Caco-2 (cell line): ENCODE measurements around the gene OGG1. TPM values are rescaled to one million over a fixed set of nuclear protein-coding genes. Genes with fewer than 3 reads are reported as not detected.
A peak's percentile ranks its signal among the peaks of the same experiment; 100 is the strongest.

Experiments used
- BruUV-seq: library from RNA; stranded (reverse); fragments of 400-500 nt; replicated peaks from 2 replicates; lab custom pipeline; 2021; lab: Mats Ljungman, UMichigan
- CTCF ChIA-PET: fragments of 300-600 bp; sonication (Branson Sonifier 250); formaldehyde crosslinking; loops from one replicate; lab custom pipeline; 2022; ENCODE audit warnings: antibody characterized with exemption; lab: Charles Lee
- POLR2A ChIA-PET: fragments of 300-600 bp; sonication (Branson Sonifier 250); formaldehyde crosslinking; loops from one replicate; lab custom pipeline; 2022; ENCODE audit warnings: antibody characterized with exemption; lab: Charles Lee
- DNase-seq, 2 experiments: peaks; one replicate each; pipeline versions ENCODE4 v3.0.0 to v3.0.0-alpha.2; 2020 to 2022
- H3K27me3 ChIP-seq: replicated peaks from 2 replicates; pipeline ENCODE4 v1.6.0; 2011; ENCODE audit warnings: low read length; ENCODE audit not compliant: control insufficient read depth, insufficient read depth
- H3K36me3 ChIP-seq: 2 replicates; pipeline ENCODE4 v1.5.1; 2011; ENCODE audit warnings: low read length; ENCODE audit not compliant: control insufficient read depth, insufficient read depth
- H3K4me1 ChIP-seq: fragments of 250-450 bp; sonication (Bioruptor Pico); 2 replicates; pipeline ENCODE4 v1.5.1; 2020; ENCODE audit warnings: mild to moderate bottlenecking
- H3K4me3 ChIP-seq: 2 replicates; pipeline ENCODE4 v1.5.1; 2011; ENCODE audit warnings: low read depth, mild to moderate bottlenecking, control low read depth, low read length
- H3K9me3 ChIP-seq: fragments of 250-450 bp; sonication (Bioruptor Pico); 2 replicates; pipeline ENCODE4 v1.5.1; 2020; ENCODE audit warnings: mild to moderate bottlenecking, moderate library complexity
- H3K27ac Mint-ChIP-seq: one replicate; pipeline ENCODE4 v1.8.0; 2022; ENCODE audit warnings: mixed read lengths; ENCODE audit not compliant: unreplicated experiment
- H3K27me3 Mint-ChIP-seq: one replicate; pipeline ENCODE4 v1.8.0; 2022; ENCODE audit warnings: mixed read lengths; ENCODE audit not compliant: insufficient read depth, unreplicated experiment
- H3K36me3 Mint-ChIP-seq: one replicate; pipeline ENCODE4 v1.8.0; 2022; ENCODE audit warnings: mild to moderate bottlenecking, mixed read lengths; ENCODE audit not compliant: insufficient read depth, unreplicated experiment
- H3K4me1 Mint-ChIP-seq: one replicate; pipeline ENCODE4 v1.8.0; 2022; ENCODE audit warnings: low read depth, mixed read lengths; ENCODE audit not compliant: unreplicated experiment
- H3K4me3 Mint-ChIP-seq: one replicate; pipeline ENCODE4 v1.8.0; 2022; ENCODE audit warnings: mild to moderate bottlenecking, moderate library complexity, mixed read lengths; ENCODE audit not compliant: unreplicated experiment
- H3K9me3 Mint-ChIP-seq: one replicate; pipeline ENCODE4 v1.8.0; 2022; ENCODE audit warnings: mixed read lengths; ENCODE audit not compliant: unreplicated experiment
- CTCF ChIP-seq, 2 experiments: fragments of 200-600 bp in 1 of 2; IDR thresholded peaks; 1 replicate in 1 of 2; 2 replicates in 1 of 2; pipeline versions ENCODE4 v1.5.1 to v1.8.0; 2011 to 2022; ENCODE audit warnings: antibody characterized with exemption in 1 of 2, control low read depth in 1 of 2, inconsistent platforms in 1 of 2, low read depth in 1 of 2, low read length in 1 of 2, mild to moderate bottlenecking in 1 of 2, moderate library complexity in 1 of 2; ENCODE audit not compliant: insufficient read depth in 1 of 2, severe bottlenecking in 1 of 2, unreplicated experiment in 1 of 2
- intact Hi-C: fragments of 100-400 bp; cut with micrococcal nuclease; formaldehyde crosslinking; loops from one replicate; pipeline ENCODE4 v1.10.0; 2022; ENCODE audit not compliant: unreplicated experiment
- total RNA-seq: library from RNA; stranded (reverse); gene quantifications from 2 replicates; pipeline ENCODE4 v1.2.3, GENCODE V29; 2022

OGG1 gene
- total RNA-seq, 1 experiment from 2014 or later = 25.3 TPM

GRCh38 chr3:9779075-9779593, 29.4 kb downstream of the OGG1 start:
- H3K4me3 ChIP-seq = no peak overlapping the region
- Mint-ChIP-seq H3K4me1 (no peaks in the 10 kb centered on the region), H3K4me3 (no peak overlapping the region), H3K27ac (no peak overlapping the region), H3K9me3 (no peaks in the 10 kb centered on the region), H3K27me3 (no peaks in the 10 kb centered on the region), H3K36me3 (peaks cover 12% of the 10 kb centered on the region)
- no peak for TF ChIP-seq CTCF (IDR thresholded peaks at IDR 0.05; ENCODE audit: insufficient read depth in 1 of 2, low read depth in 1 of 2, low read length in 1 of 2, severe bottlenecking in 1 of 2, unreplicated experiment in 1 of 2)
- no peaks in the 10 kb centered on the region for H3K4me1 ChIP-seq
- no peaks in the 10 kb centered on the region; the same call in 1 of the 2 replicates for H3K36me3 ChIP-seq
- no peak for DNase-seq
- no peaks in the 10 kb centered on the region for H3K9me3 ChIP-seq
- H3K27me3 ChIP-seq = no peaks in the 10 kb centered on the region
- ChIA-PET CTCF (no interaction called here), POLR2A (interaction anchor here (1.2 kb wide), 1 partner anchor 14 kb away, joined by 3 read pairs; the partner anchor contains the start of gene ARPC4)
- no TSS peak for BruUV-seq
- intact Hi-C loops = no loop called here

- Histone ChIP-seq H3K9me3 (no peaks in the 10 kb centered on the region), H3K36me3 (no peaks in the 10 kb centered on the region; the same call in 1 of the 2 replicates), H3K27me3 (no peaks in the 10 kb centered on the region), H3K4me1 (no peaks in the 10 kb centered on the region), H3K4me3 (no peak overlapping the region)
- CTCF ChIA-PET = no interaction called here
- Mint-ChIP-seq H3K36me3 (peaks cover 12% of the 10 kb centered on the region), H3K4me3 (no peak overlapping the region), H3K9me3 (no peaks in the 10 kb centered on the region), H3K4me1 (no peaks in the 10 kb centered on the region), H3K27ac (no peak overlapping the region), H3K27me3 (no peaks in the 10 kb centered on the region)
- BruUV-seq = TSS peak; percentile 74
- intact Hi-C loops = no loop called here
- POLR2A ChIA-PET = no interaction called here
- no peak for TF ChIP-seq CTCF (IDR thresholded peaks at IDR 0.05; ENCODE audit: insufficient read depth in 1 of 2, low read depth in 1 of 2, low read length in 1 of 2, severe bottlenecking in 1 of 2, unreplicated experiment in 1 of 2)
- no peak for DNase-seq
Measured at GRCh38 chr3:9779721-9780457, 30.1 kb downstream of the OGG1 start.

GRCh38 chr3:9780458-9780812, 30.7 kb downstream of the OGG1 start:
- Mint-ChIP-seq H3K27ac (no peak overlapping the region), H3K27me3 (no peaks in the 10 kb centered on the region), H3K4me3 (no peak overlapping the region), H3K9me3 (no peaks in the 10 kb centered on the region), H3K36me3 (peaks cover 16% of the 10 kb centered on the region), H3K4me1 (no peaks in the 10 kb centered on the region)
- DNase-seq = no peak
- Histone ChIP-seq H3K4me3 (no peak overlapping the region), H3K9me3 (no peaks in the 10 kb centered on the region), H3K4me1 (no peaks in the 10 kb centered on the region), H3K36me3 (no peaks in the 10 kb centered on the region; the same call in 1 of the 2 replicates), H3K27me3 (no peaks in the 10 kb centered on the region)
- intact Hi-C loops = no loop called here
- POLR2A ChIA-PET = no interaction called here
- no TSS peak for BruUV-seq
- CTCF ChIA-PET = no interaction called here
- no peak for TF ChIP-seq CTCF (IDR thresholded peaks at IDR 0.05; ENCODE audit: insufficient read depth in 1 of 2, low read depth in 1 of 2, low read length in 1 of 2, severe bottlenecking in 1 of 2, unreplicated experiment in 1 of 2)
